IMR-90 (cell line): ENCODE measurements around the gene SLC22A6. TPM values are rescaled to one million over a fixed set of nuclear protein-coding genes. Genes with fewer than 3 reads are reported as not detected.

Source experiments
- ATAC-seq: fragments of 200-7000 bp; cut with Tn5 transposase; 2 replicates; pipeline ENCODE4 v1.9.1; 2020; ENCODE audit warnings: low read depth, mild to moderate bottlenecking, moderate library complexity
- BruUV-seq: library from RNA; stranded (reverse); fragments of 400-500 nt; replicated peaks from 2 replicates; lab custom pipeline; 2021; lab: Mats Ljungman, UMichigan
- CTCF ChIA-PET: fragments of 300-600 bp; formaldehyde crosslinking; extraction: SDS; loops from one replicate; lab custom pipeline; 2021; ENCODE audit warnings: antibody characterized with exemption; lab: Yijun Ruan, JAX
- POLR2A ChIA-PET: fragments of 300-600 bp; sonication (Branson Sonifier 250); formaldehyde crosslinking; loops from one replicate; lab custom pipeline; 2022; ENCODE audit warnings: antibody characterized with exemption; ENCODE audit not compliant: unreplicated experiment; lab: Charles Lee
- DNase-seq: peaks from one replicate; pipeline ENCODE4 v3.0.0; 2013
- H2AFZ ChIP-seq: replicated peaks from 2 replicates; pipeline ENCODE3; 2013; ENCODE audit warnings: low read length, mild to moderate bottlenecking; ENCODE audit not compliant: poor library complexity
- H2AK5ac ChIP-seq: 2 replicates; pipeline ENCODE4 v1.6.1; 2013; ENCODE audit warnings: low read depth, low read length, inconsistent platforms
- H2AK9ac ChIP-seq: replicated peaks from 2 replicates; pipeline ENCODE3; 2013; ENCODE audit warnings: mild to moderate bottlenecking, low read depth, low read length, moderate library complexity; ENCODE audit not compliant: poor library complexity
- H2BK120ac ChIP-seq: 2 replicates; pipeline ENCODE4 v1.6.1; 2013; ENCODE audit warnings: low read depth, low read length, inconsistent platforms
- H2BK15ac ChIP-seq: 3 replicates; pipeline ENCODE4 v1.6.1; 2013; ENCODE audit warnings: low read depth, low read length, inconsistent platforms
- H2BK20ac ChIP-seq: 2 replicates; pipeline ENCODE4 v1.6.1; 2013; ENCODE audit warnings: low read depth, mild to moderate bottlenecking, inconsistent platforms, low read length, moderate library complexity
- H2BK5ac ChIP-seq: 2 replicates; pipeline ENCODE4 v1.6.1; 2013; ENCODE audit warnings: mild to moderate bottlenecking, low read depth, low read length, inconsistent platforms; ENCODE audit not compliant: poor library complexity, severe bottlenecking
- H3K14ac ChIP-seq: replicated peaks from 2 replicates; pipeline ENCODE4 v1.6.1; 2013; ENCODE audit warnings: low read depth, low read length, inconsistent platforms
- H3K18ac ChIP-seq: 2 replicates; pipeline ENCODE4 v1.6.1; 2013; ENCODE audit warnings: low read depth, low read length, control low read depth
- H3K23ac ChIP-seq: 2 replicates; pipeline ENCODE4 v1.6.1; 2013; ENCODE audit warnings: low read depth, low read length, inconsistent platforms
- H3K27ac ChIP-seq: 2 replicates; pipeline ENCODE4 v1.5.1; 2013; ENCODE audit warnings: mild to moderate bottlenecking, control low read depth, low read length; ENCODE audit not compliant: insufficient read depth
- H3K27me3 ChIP-seq: 2 replicates; pipeline ENCODE4 v1.6.1; 2013; ENCODE audit warnings: low read length; ENCODE audit not compliant: control insufficient read depth, insufficient read depth
- H3K36me3 ChIP-seq: 2 replicates; pipeline ENCODE4 v1.6.1; 2013; ENCODE audit warnings: low read length, mixed read lengths; ENCODE audit not compliant: control insufficient read depth, insufficient read depth
- H3K4ac ChIP-seq: 2 replicates; pipeline ENCODE4 v1.6.1; 2013; ENCODE audit warnings: low read depth, low read length, inconsistent platforms
- H3K4me1 ChIP-seq: 2 replicates; pipeline ENCODE4 v1.6.1; 2013; ENCODE audit warnings: low read length, mixed read lengths; ENCODE audit not compliant: control insufficient read depth, insufficient read depth
- H3K4me2 ChIP-seq: 2 replicates; pipeline ENCODE4 v1.6.1; 2013; ENCODE audit warnings: low read depth, mild to moderate bottlenecking, control low read depth, low read length, moderate library complexity
- H3K4me3 ChIP-seq: 2 replicates; pipeline ENCODE4 v1.5.1; 2013; ENCODE audit warnings: low read depth, mild to moderate bottlenecking, control low read depth, low read length, moderate library complexity; ENCODE audit not compliant: insufficient read depth
- H3K56ac ChIP-seq: 2 replicates; pipeline ENCODE4 v1.6.1; 2013; ENCODE audit warnings: low read length, inconsistent platforms; ENCODE audit not compliant: insufficient read depth; ENCODE audit errors: extremely low read depth
- H3K79me1 ChIP-seq, 2 experiments: 2 replicates each; pipeline ENCODE4 v1.6.1; 2013; ENCODE audit warnings: low read length in 2 of 2, inconsistent platforms in 1 of 2, low read depth in 1 of 2
- H3K9ac ChIP-seq: 2 replicates; pipeline ENCODE4 v1.6.1; 2013; ENCODE audit warnings: low read depth, low read length, control low read depth
- H3K9me1 ChIP-seq: 2 replicates; pipeline ENCODE4 v1.6.1; 2013; ENCODE audit warnings: low read length, inconsistent platforms; ENCODE audit not compliant: insufficient read depth
- H3K9me3 ChIP-seq: 2 replicates; pipeline ENCODE4 v1.6.1; 2013; ENCODE audit warnings: low read length; ENCODE audit not compliant: control insufficient read depth, insufficient read depth
- H4K20me1 ChIP-seq: 2 replicates; pipeline ENCODE4 v1.6.1; 2013; ENCODE audit warnings: low read length, inconsistent platforms; ENCODE audit not compliant: insufficient read depth
- H4K5ac ChIP-seq: 2 replicates; pipeline ENCODE4 v1.6.1; 2013; ENCODE audit warnings: mild to moderate bottlenecking, low read depth, low read length, control low read depth
- H4K8ac ChIP-seq, 2 experiments: 2 replicates each; pipeline ENCODE4 v1.6.1; 2013; ENCODE audit warnings: low read depth in 2 of 2, low read length in 2 of 2, control low read depth in 1 of 2, inconsistent platforms in 1 of 2
- H4K91ac ChIP-seq: 2 replicates; pipeline ENCODE4 v1.6.1; 2013; ENCODE audit warnings: low read depth, low read length, inconsistent platforms; ENCODE audit not compliant: insufficient read depth
- ELK1 ChIP-seq: fragments of 150-350 bp; IDR thresholded peaks from 2 replicates; pipeline ENCODE4 v1.6.1; 2016; ENCODE audit warnings: low read depth, mild to moderate bottlenecking, low read length, moderate library complexity, borderline replicate concordance
- USF2 ChIP-seq: fragments of 150-350 bp; IDR thresholded peaks from 2 replicates; pipeline ENCODE4 v1.6.1; 2017; ENCODE audit warnings: mild to moderate bottlenecking, antibody characterized with exemption, low read length, low read depth
- WGBS, 2 experiments: methylation state at CpG; one replicate each; pipeline versions ENCODE4 v1.1.5 to v1.1.7; 2013; ENCODE audit warnings: missing lambda C conversion rate in 2 of 2; ENCODE audit not compliant: insufficient read length in 1 of 2; ENCODE audit errors: extremely low coverage in 2 of 2; 5-methylcytosine and 5-hydroxymethylcytosine counted together
- dilution Hi-C: fragments of 300-500 bp; cut with HindIII; formaldehyde crosslinking; loops from one replicate; pipeline ENCODE4 v1.14.3; 2018; ENCODE audit warnings: low sequenced_read_pairs; ENCODE audit not compliant: unreplicated experiment
- in situ Hi-C: fragments of 300-500 bp; cut with MboI; formaldehyde crosslinking; loops from 3 replicates; pipeline ENCODE4 v1.14.3; 2019; ENCODE audit warnings: low sequenced_read_pairs, inconsistent platforms, mixed read lengths
- intact Hi-C: fragments of 100-400 bp; cut with micrococcal nuclease; formaldehyde crosslinking; loops from 2 replicates; pipeline ENCODE4 v1.10.0; 2022
- polyA plus RNA-seq, 3 experiments: library from polyadenylated mRNA; depleted of rRNA; stranded (reverse); fragments of >200 nt; gene quantifications; 2 replicates each; pipeline ENCODE4 v1.2.3, GENCODE V29; 2012; ENCODE audit warnings: low replicate concordance in 1 of 3
- total RNA-seq: library from RNA; depleted of rRNA; stranded (reverse); fragments of >200 nt; gene quantifications from 2 replicates; pipeline ENCODE4 v1.2.3, GENCODE V29; 2012

Gene SLC22A6
- total and polyA plus RNA-seq, 2 of the 4 experiments (the other 2 are of a cell fraction) = not detected

GRCh38 chr11:62954478-62954877 is 30.3 kb downstream of the SLC22A6 start:
- intact Hi-C loops = no loop called here
- Histone ChIP-seq H2AFZ (no peak overlapping the region), H2BK20ac (no peak overlapping the region), H3K4me3 (no peak overlapping the region), H3K36me3 (no peaks in the 10 kb centered on the region), H3K23ac (no peak overlapping the region), H3K14ac (no peak overlapping the region), H3K9me1 (no peaks in the 10 kb centered on the region), H2BK15ac (no peak overlapping the region), H3K56ac (no peak overlapping the region), H2AK5ac (no peak overlapping the region), H3K27me3 (peaks cover 2% of the 10 kb centered on the region; the same call in 1 of the 2 replicates), H4K8ac (no peak overlapping the region), H3K27ac (no peak overlapping the region), H3K18ac (no peak overlapping the region), H4K91ac (no peak overlapping the region), H4K5ac (no peak overlapping the region), H3K4me1 (peaks cover 2% of the 10 kb centered on the region; the same call in 1 of the 2 replicates), H2AK9ac (no peak overlapping the region), H3K4ac (no peak overlapping the region), H4K20me1 (no peaks in the 10 kb centered on the region), H2BK5ac (no peak overlapping the region), H3K9me3 (no peaks in the 10 kb centered on the region), H2BK120ac (no peak overlapping the region), H3K4me2 (no peak overlapping the region), H3K9ac (no peak overlapping the region), H3K79me1 (no peaks in the 10 kb centered on the region)
- no TSS peak for BruUV-seq
- dilution Hi-C loops = no loop called here
- ATAC-seq = no peak
- DNase-seq = no peak
- POLR2A ChIA-PET = no interaction called here
- CTCF ChIA-PET = no interaction called here
- WGBS, 2 experiments = 92% methylated on average over 2 of the region's 5 CpGs; no CpG with 5 or more reads in 1 of the 2 experiments
- in situ Hi-C loops = no loop called here
- TF ChIP-seq ELK1 (no peak), USF2 (0 out of 2 replicates have a peak, but pooled peaks have one; percentile 46)
